Uterus (tissue), 4 donors: ENCODE measurements around the gene KCNQ1. TPM values are rescaled to one million over a fixed set of nuclear protein-coding genes. Genes with fewer than 3 reads are reported as not detected.

Experiments used
- DNase-seq, 2 donors: peaks; one replicate each; pipeline ENCODE4 v3.0.0-alpha.2; 2019 to 2020
- H3K27ac ChIP-seq, 2 donors: fragments of 200-600 bp; sonication (generic); 1 replicate in 1 of 2; 2 replicates in 1 of 2; pipeline ENCODE4 v1.5.1; 2016 to 2018
- H3K27me3 ChIP-seq, 2 donors: fragments of 200-600 bp; sonication (generic); one replicate each; pipeline ENCODE4 v1.5.1; 2018 to 2019; ENCODE audit warnings: control low read depth in 1 of 2
- H3K36me3 ChIP-seq, 2 donors: fragments of 200-600 bp; sonication (generic); one replicate each; pipeline ENCODE4 v1.5.1; 2019; ENCODE audit warnings: control low read depth in 1 of 2
- H3K4me1 ChIP-seq, 2 donors: fragments of 200-600 bp; sonication (generic); one replicate each; pipeline ENCODE4 v1.5.1; 2018 to 2019; ENCODE audit warnings: control low read depth in 1 of 2
- H3K4me3 ChIP-seq, 2 donors: fragments of 200-600 bp; sonication (generic); 1 replicate in 1 of 2; 2 replicates in 1 of 2; pipeline ENCODE4 v1.5.1; 2018 to 2019; ENCODE audit warnings: mild to moderate bottlenecking in 1 of 2
- H3K9me3 ChIP-seq, 2 donors: fragments of 200-600 bp; sonication (generic); one replicate each; pipeline ENCODE4 v1.5.1; 2019; ENCODE audit warnings: control low read depth in 1 of 2
- POLR2A ChIP-seq, 2 donors: fragments of 450-650 bp; IDR thresholded peaks; one replicate each; pipeline ENCODE4 v1.6.1; 2016; ENCODE audit warnings: antibody characterized with exemption in 2 of 2, mild to moderate bottlenecking in 1 of 2, moderate library complexity in 1 of 2
- intact Hi-C: fragments of 100-400 bp; cut with DNase I; formaldehyde crosslinking; loops from one replicate; pipeline ENCODE4 v1.15.1; 2023; ENCODE audit warnings: low total_unique reads
- total RNA-seq, 4 donors: library from RNA; depleted of rRNA in 3 of 4; stranded (reverse); fragments of >200 nt in 3 of 4; gene quantifications; one replicate each; pipeline versions ENCODE4 v1.1.0 to v1.2.4, GENCODE V29; 2014 to 2023
- TF ChIP-seq, protein P1 (sequence below), 4 experiments: fragments of 200-600 bp in 2 of 4; fragments of 450-650 bp in 2 of 4; sonication (generic) in 2 of 4; IDR thresholded peaks; one replicate each; pipeline ENCODE4 v1.5.1; 2016 to 2019; ENCODE audit warnings: antibody characterized with exemption in 4 of 4, mild to moderate bottlenecking in 2 of 4, moderate library complexity in 1 of 4
- donor health status: DM: yes; HTN: yes; CAD: no.

KCNQ1 gene
- total RNA-seq, 4 donors from 2014 or later = 2.6 to 10.4 (median 5.4) TPM

DNA sequence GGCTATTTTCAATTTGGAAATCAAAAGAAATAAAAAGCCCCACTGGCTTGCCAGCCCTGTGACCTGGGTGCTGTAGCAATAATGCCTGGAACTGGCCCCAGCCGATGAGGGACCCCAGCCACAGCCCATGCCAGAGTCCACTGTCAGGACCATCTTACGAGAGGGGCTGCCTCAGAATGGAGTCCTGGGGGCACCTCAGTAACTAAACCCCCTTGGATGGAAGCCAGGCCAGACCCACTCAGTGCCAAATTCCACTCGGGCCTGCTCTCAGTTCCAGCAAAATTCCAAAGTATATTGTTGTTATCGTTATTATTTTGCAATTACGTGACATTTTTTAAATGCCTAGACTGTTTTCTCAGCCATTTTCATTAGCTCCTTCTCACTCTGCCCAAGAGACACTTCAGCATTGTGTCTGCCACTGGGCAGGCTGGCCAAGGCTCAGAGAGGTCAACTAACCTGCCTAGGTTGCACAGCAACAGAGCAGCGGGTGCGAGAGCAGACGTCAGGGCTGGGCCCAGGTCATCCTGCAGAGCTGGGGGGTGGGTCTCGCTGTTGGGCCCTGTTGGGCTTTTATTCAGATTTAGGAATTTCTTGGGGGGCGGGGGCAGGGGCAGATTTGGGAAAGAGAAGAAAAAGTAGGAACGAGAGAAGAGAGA is 421.2 kb downstream of the KCNQ1 start:
- peaks cover 0 to 10% of the 10 kb centered on the region in 2 donors for H3K27me3 ChIP-seq

GRCh38 chr11:2867142-2867541 is 422.3 kb downstream of the KCNQ1 start:
- TF ChIP-seq POLR2A (IDR thresholded peaks at IDR 0.05) = no peak
- TF ChIP-seq, protein P1, sequence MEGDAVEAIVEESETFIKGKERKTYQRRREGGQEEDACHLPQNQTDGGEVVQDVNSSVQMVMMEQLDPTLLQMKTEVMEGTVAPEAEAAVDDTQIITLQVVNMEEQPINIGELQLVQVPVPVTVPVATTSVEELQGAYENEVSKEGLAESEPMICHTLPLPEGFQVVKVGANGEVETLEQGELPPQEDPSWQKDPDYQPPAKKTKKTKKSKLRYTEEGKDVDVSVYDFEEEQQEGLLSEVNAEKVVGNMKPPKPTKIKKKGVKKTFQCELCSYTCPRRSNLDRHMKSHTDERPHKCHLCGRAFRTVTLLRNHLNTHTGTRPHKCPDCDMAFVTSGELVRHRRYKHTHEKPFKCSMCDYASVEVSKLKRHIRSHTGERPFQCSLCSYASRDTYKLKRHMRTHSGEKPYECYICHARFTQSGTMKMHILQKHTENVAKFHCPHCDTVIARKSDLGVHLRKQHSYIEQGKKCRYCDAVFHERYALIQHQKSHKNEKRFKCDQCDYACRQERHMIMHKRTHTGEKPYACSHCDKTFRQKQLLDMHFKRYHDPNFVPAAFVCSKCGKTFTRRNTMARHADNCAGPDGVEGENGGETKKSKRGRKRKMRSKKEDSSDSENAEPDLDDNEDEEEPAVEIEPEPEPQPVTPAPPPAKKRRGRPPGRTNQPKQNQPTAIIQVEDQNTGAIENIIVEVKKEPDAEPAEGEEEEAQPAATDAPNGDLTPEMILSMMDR (IDR thresholded peaks at IDR 0.05) = no peak
- H3K4me1 ChIP-seq = peaks cover 0 to 9% of the 10 kb centered on the region in 2 donors
- intact Hi-C loops = no loop called here
- H3K27me3 ChIP-seq = peaks cover 0 to 10% of the 10 kb centered on the region in 2 donors
- no peaks in the 10 kb centered on the region for H3K36me3 ChIP-seq
- H3K9me3 ChIP-seq = no peaks in the 10 kb centered on the region
- no peak for DNase-seq
- H3K27ac ChIP-seq = no peak overlapping the region
- H3K4me3 ChIP-seq = no peak overlapping the region

More for the DNA sequence above, 421.2 kb downstream of the KCNQ1 start:
- H3K9me3 ChIP-seq = no peaks in the 10 kb centered on the region
- H3K4me1 ChIP-seq = peaks cover 0 to 10% of the 10 kb centered on the region in 2 donors
- H3K27ac ChIP-seq = no peak overlapping the region
- DNase-seq = no peak
- intact Hi-C loops = no loop called here
- TF ChIP-seq, protein P1 (IDR thresholded peaks at IDR 0.05) = no peak
- TF ChIP-seq POLR2A (IDR thresholded peaks at IDR 0.05) = no peak
- H3K4me3 ChIP-seq = no peak overlapping the region
- H3K36me3 ChIP-seq = no peaks in the 10 kb centered on the region

DNA sequence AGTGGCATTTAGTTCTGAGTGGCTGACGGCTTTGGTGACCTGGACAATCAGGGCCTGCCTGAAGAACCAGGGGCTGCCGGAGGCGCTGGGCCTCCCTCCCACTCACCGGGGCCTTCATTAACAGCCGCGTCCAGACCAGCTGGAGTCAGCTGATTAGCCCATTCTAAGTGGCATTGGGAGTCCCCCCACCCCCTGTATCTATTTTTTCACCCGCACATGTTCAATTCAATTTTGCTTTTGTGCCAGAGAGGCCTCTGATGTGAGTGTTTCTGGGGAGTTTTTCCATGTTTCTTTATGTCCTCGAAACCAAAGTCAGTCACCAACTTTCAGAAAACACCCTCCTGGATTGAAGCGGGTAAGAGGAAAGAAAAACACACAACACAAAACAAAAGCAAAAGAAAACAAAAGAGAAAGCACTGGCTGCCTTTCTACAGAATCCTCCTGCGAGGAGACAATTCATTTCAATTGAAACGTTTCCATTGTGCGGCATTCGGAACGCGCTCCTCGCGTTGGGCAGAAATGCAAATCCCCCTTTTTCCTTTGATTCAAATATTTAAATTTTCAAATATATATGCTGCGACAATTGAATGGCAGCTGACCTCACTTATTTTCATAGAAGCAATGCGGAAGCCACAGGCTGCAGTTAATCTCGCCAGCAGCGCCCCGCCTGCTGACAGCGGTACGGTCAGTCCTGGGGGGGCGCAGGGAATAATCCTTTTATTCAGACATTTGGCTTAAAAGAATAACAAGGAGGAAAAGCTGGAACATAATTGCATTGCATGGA is 423.1 kb downstream of the KCNQ1 start:
- Histone ChIP-seq H3K9me3 (no peaks in the 10 kb centered on the region), H3K36me3 (no peaks in the 10 kb centered on the region), H3K4me1 (peaks cover 0 to 6% of the 10 kb centered on the region in 2 donors), H3K4me3 (no peak overlapping the region), H3K27ac (no peak overlapping the region), H3K27me3 (peaks cover 0 to 10% of the 10 kb centered on the region in 2 donors)
- intact Hi-C loops = no loop called here
- no peak for DNase-seq
- TF ChIP-seq, protein P1 (IDR thresholded peaks at IDR 0.05) = no peak

- Histone ChIP-seq H3K27me3 (peaks cover 0 to 10% of the 10 kb centered on the region in 2 donors), H3K4me1 (peaks cover 0 to 6% of the 10 kb centered on the region in 2 donors), H3K36me3 (no peaks in the 10 kb centered on the region), H3K4me3 (no peak overlapping the region), H3K27ac (no peak overlapping the region), H3K9me3 (no peaks in the 10 kb centered on the region)
- no peak for TF ChIP-seq POLR2A (IDR thresholded peaks at IDR 0.05)
- TF ChIP-seq, protein P1 (IDR thresholded peaks at IDR 0.05) = no peak
- intact Hi-C loops = no loop called here
- DNase-seq = no peak
These were observed 423.8 kb downstream of the KCNQ1 start for GRCh38 chr11:2868506-2869133.

DNA sequence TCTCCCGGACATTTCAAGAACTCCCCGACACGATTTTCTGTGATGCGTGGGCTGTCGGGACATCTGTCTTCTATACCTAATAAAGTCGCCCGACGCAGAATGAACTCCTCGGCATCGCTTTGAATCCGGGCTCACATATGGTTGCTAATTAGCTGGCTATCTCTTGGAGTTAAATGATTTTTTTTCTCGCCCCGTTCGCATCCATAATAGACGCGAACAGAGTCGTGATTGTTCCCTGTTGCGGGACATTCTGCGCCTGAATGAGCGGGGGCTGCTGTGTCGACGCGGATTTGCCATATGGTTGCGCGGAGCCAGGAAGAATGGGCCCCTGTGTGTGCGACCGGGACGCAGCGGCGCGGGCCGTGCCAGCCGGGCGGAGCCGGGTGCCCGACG is 424.3 kb downstream of the KCNQ1 start:
- peaks cover 0 to 10% of the 10 kb centered on the region in 2 donors for H3K27me3 ChIP-seq
- no peak overlapping the region for H3K27ac ChIP-seq
- H3K4me3 ChIP-seq = no peak overlapping the region

More for the DNA sequence above, 424.3 kb downstream of the KCNQ1 start:
- no peak for TF ChIP-seq POLR2A (IDR thresholded peaks at IDR 0.05)
- TF ChIP-seq, protein P1 (IDR thresholded peaks at IDR 0.05) = no peak
- Histone ChIP-seq H3K36me3 (no peaks in the 10 kb centered on the region), H3K4me1 (peaks cover 0 to 6% of the 10 kb centered on the region in 2 donors), H3K9me3 (no peaks in the 10 kb centered on the region)
- intact Hi-C loops = no loop called here
- DNase-seq = no peak
